ENCODE measurements around the gene HOXB5.

- TF ChIP-seq CTCF (IDR thresholded peaks at IDR 0.05; ENCODE audit: low read length) (no peak), EZH2 (IDR thresholded peaks at IDR 0.05; ENCODE audit: borderline replicate concordance, low read length) (no peak)
These were observed 30.5 kb upstream of the HOXB5 start for GRCh38 chr17:48624118-48624517.
